ENCODE results near the gene NDST1.
A peak's percentile ranks its signal among the peaks of the same experiment; 100 is the strongest.

NDST1 gene

GRCh38 chr5:150588596-150588890 lies 80.6 kb downstream of the NDST1 start:
- DNase-seq (ENCODE audit: extremely low read depth, low read depth) = no peak
- no peak for TF ChIP-seq CTCF (IDR thresholded peaks at IDR 0.05; ENCODE audit: low read depth, low read length, missing control alignments)

GRCh38 chr5:150589862-150590601 lies 82.1 kb downstream of the NDST1 start:
- peak; percentile 17 for DNase-seq (ENCODE audit: extremely low read depth, low read depth)
- no peak overlapping the region for H3K4me3 ChIP-seq (replicated peaks; ENCODE audit: low read depth, low read length)
- peak; percentile 79 for TF ChIP-seq CTCF (IDR thresholded peaks at IDR 0.05; ENCODE audit: low read depth, low read length, missing control alignments)

More at GRCh38 chr5:150588596-150588890, 80.6 kb downstream of the NDST1 start:
- H3K4me3 ChIP-seq (replicated peaks; ENCODE audit: low read depth, low read length) = no peak overlapping the region

- no peak for DNase-seq (ENCODE audit: extremely low read depth, low read depth)
- no peak overlapping the region for H3K4me3 ChIP-seq (replicated peaks; ENCODE audit: low read depth, low read length)
- no peak for TF ChIP-seq CTCF (IDR thresholded peaks at IDR 0.05; ENCODE audit: low read depth, low read length, missing control alignments)
These were observed 83.2 kb downstream of the NDST1 start for GRCh38 chr5:150590979-150591695.

GRCh38 chr5:150593593-150593992 lies 85.7 kb downstream of the NDST1 start:
- no peak for TF ChIP-seq CTCF (IDR thresholded peaks at IDR 0.05; ENCODE audit: low read depth, low read length, missing control alignments)
- DNase-seq (ENCODE audit: extremely low read depth, low read depth) = no peak
- no peak overlapping the region for H3K4me3 ChIP-seq (replicated peaks; ENCODE audit: low read depth, low read length)

DNA sequence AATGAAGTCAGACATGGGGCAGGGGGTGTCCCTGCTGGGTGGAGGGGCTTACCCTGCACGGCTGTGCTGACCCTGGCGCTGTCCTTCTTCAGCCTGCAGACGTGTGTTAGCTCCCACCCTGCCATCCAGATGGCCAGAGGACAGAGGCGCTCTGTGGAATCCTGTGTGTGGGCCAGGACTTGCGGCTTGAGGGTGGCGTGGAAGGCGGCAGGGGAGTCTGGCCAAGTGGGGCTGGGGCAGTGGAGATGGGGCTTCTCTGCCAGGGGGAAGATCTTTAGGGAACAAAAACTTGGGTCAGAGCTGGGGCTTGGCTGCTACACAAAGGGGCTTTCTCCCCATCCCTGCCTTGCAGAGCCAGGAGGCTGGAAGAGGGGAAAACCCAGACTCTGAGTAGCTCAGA lies 86.1 kb downstream of the NDST1 start:
- TF ChIP-seq CTCF (IDR thresholded peaks at IDR 0.05; ENCODE audit: low read depth, low read length, missing control alignments) = no peak
- no peak overlapping the region for H3K4me3 ChIP-seq (replicated peaks; ENCODE audit: low read depth, low read length)
- DNase-seq (ENCODE audit: extremely low read depth, low read depth) = no peak

DNA sequence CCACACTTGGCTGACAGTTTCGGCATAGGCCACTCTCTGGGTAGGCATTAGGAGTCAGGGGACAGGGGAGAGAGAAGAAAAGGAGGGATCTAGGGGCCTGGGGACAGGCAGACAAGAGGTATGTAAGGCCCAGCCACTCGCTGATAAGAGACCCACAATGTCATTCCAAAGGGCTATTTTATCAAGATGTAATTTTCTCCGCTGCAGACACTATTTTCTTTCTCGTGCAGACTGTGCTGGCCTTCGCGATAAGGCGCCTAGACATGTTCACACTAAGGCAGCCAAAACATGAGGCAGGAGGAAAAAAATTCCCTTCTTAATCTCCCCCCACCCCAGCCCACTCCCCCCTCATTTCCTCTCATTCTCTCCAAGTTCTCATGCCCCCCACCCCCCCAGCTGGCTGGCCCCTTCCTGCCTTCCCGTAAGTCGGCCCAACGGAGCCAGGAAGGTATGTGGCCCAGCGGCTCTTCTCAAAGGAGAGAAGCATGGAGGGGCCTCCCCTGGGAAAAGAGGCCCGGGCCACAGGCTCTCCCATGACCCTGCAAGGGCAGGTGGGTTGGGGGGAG lies 87.6 kb downstream of the NDST1 start:
- DNase-seq (ENCODE audit: extremely low read depth, low read depth) = no peak
- no peak overlapping the region for H3K4me3 ChIP-seq (replicated peaks; ENCODE audit: low read depth, low read length)
- no peak for TF ChIP-seq CTCF (IDR thresholded peaks at IDR 0.05; ENCODE audit: low read depth, low read length, missing control alignments)
